Heart left ventricle (tissue), 16 donors: ENCODE measurements around the gene LSAMP. TPM values are rescaled to one million over a fixed set of nuclear protein-coding genes. Genes with fewer than 3 reads are reported as not detected.

Experiments
- ATAC-seq, 4 donors: fragments of 200-7000 bp; cut with Tn5 transposase; one replicate each; pipeline ENCODE4 v1.9.1; 2020 to 2022; ENCODE audit warnings: moderate library complexity in 4 of 4, mild to moderate bottlenecking in 3 of 4, moderate number of reproducible peaks in 1 of 4
- DNase-seq, 5 donors: peaks; one replicate each; pipeline ENCODE4 v3.0.0-alpha.2; 2020
- H3K27ac ChIP-seq, 12 donors: fragments of 200-600 bp; sonication (generic) in 4 of 12; one replicate each; pipeline versions ENCODE4 v1.5.0 to v1.8.0; 2016 to 2022; ENCODE audit warnings: mild to moderate bottlenecking in 2 of 12
- H3K27me3 ChIP-seq, 9 donors: fragments of 200-600 bp; sonication (generic) in 2 of 9; one replicate each; pipeline versions ENCODE4 v1.5.1 to v1.8.0; 2016 to 2022; ENCODE audit warnings: mild to moderate bottlenecking in 3 of 9
- H3K36me3 ChIP-seq, 9 donors: fragments of 200-600 bp; sonication (generic) in 2 of 9; one replicate each; pipeline versions ENCODE4 v1.5.0 to v1.8.0; 2018 to 2022; ENCODE audit warnings: mild to moderate bottlenecking in 2 of 9
- H3K4me1 ChIP-seq, 12 donors: fragments of 200-600 bp; sonication (generic) in 4 of 12; one replicate each; pipeline versions ENCODE4 v1.5.0 to v1.8.0; 2016 to 2022; ENCODE audit warnings: mild to moderate bottlenecking in 3 of 12
- H3K4me3 ChIP-seq, 12 donors: fragments of 200-600 bp; sonication (generic) in 4 of 12; one replicate each; pipeline versions ENCODE4 v1.5.0 to v1.8.0; 2017 to 2022; ENCODE audit warnings: mild to moderate bottlenecking in 9 of 12, moderate library complexity in 4 of 12
- H3K9me3 ChIP-seq, 12 donors: fragments of 200-600 bp; sonication (generic) in 4 of 12; one replicate each; pipeline versions ENCODE4 v1.5.0 to v1.8.0; 2016 to 2022; ENCODE audit warnings: mild to moderate bottlenecking in 1 of 12
- POLR2A ChIP-seq, 2 donors: fragments of 450-650 bp; IDR thresholded peaks; one replicate each; pipeline ENCODE4 v1.6.1; 2017; ENCODE audit warnings: antibody characterized with exemption in 2 of 2, mild to moderate bottlenecking in 2 of 2, moderate library complexity in 2 of 2
- WGBS, 4 donors: extraction: QIAGEN DNeasy Blood & Tissue Kit in 2 of 4; methylation state at CpG; one replicate each; pipeline versions ENCODE4 v1.1.5 to v1.1.7; 2013 to 2018; 5-methylcytosine and 5-hydroxymethylcytosine counted together
- intact Hi-C, 10 donors: fragments of 100-400 bp; cut with DNase I; formaldehyde crosslinking; loops; one replicate each; pipeline versions ENCODE4 v1.11.1 to v1.14.2; 2022
- polyA plus RNA-seq, 2 donors: library from polyadenylated mRNA; stranded (reverse); fragments of 200-250 nt; gene quantifications; one replicate each; pipeline ENCODE4 v1.2.3, GENCODE V29; 2013
- total RNA-seq, 9 donors: library from RNA; depleted of rRNA in 2 of 9; stranded (reverse); fragments of >200 nt in 2 of 9; fragmentation: NEBNext Ultra II Directional in 3 of 9; extraction: Animal tissue kit (Norgen Biotek cat#: 25700) in 3 of 9; gene quantifications; one replicate each; pipeline versions ENCODE4 v1.1.0 to v1.2.4, GENCODE V29; 2016 to 2023
- TF ChIP-seq, protein P1 (sequence below), 12 donors: fragments of 200-600 bp; sonication (generic) in 4 of 12; IDR thresholded peaks; one replicate each; pipeline versions ENCODE4 v1.5.0 to v1.8.0; 2018 to 2022; ENCODE audit warnings: antibody characterized with exemption in 12 of 12, mild to moderate bottlenecking in 5 of 12
- donor health status: ischemic (EF 13 %, LVEDD 7.1; RV severe dilation, severe dysfunction).
- donor health status: healthy with polysubstance abuse.
- donor health status: DM: no; HTN: yes; CAD: no.
- donor health status: DM: no; HTN: no; CAD: no.
- donor health status: ischemic (EF 25% LVEDD 6.9; RV normal size, moderate dysfunction).
- donor health status: ischemic (EF 25% LVEDD 5.7; RV mildly dilated, moderate dysfunction).
- donor health status: healthy.
- donor health status: DM: yes; HTN: yes; CAD: no.
- donor health status: ischemic (EF 35%, LVEDD 5.7; RV mildly dilated, moderate dysfunction).
- donor health status: nonischemic (EF 11% LVEDD 7.7; RV severe dilation, severe dysfunction).
- donor health status: DM: yes; HTN: yes; CAD: no.
- donor health status: PGD.
- donor health status: ischemic (EF 29% LVEDD 5.4; RV normal size, mild dysfunction).
- donor health status: nonischemic (EF 23%, LVEDD 6.1; RV moderate dilation, normal function).

Gene LSAMP
- total and polyA plus RNA-seq, 11 donors, result 1.6 to 52.3 (median 7.2) TPM

DNA sequence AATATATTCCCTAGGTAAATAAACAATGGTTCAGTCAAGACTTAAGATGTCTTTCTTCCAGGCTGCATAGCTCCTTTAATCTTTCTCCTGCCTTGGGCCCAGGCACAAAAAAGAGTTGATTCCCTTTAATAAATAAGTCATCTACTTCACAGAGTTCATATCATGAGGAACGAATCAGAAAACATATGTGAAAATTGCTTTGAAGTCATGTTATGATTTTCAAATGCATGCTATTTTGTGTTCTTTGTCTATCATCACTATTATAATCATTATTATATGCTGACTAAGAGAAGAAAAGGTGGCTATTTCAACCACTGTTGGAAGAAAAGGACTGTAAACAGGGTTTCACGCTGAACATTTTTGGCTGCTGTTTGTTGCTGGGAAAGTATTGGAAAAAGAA is 70.4 kb downstream of the LSAMP start:
- H3K4me3 ChIP-seq, result no peak overlapping the region
- H3K4me1 ChIP-seq, result no peaks in the 10 kb centered on the region
- TF ChIP-seq POLR2A (IDR thresholded peaks at IDR 0.05), result no peak
- TF ChIP-seq, protein P1, sequence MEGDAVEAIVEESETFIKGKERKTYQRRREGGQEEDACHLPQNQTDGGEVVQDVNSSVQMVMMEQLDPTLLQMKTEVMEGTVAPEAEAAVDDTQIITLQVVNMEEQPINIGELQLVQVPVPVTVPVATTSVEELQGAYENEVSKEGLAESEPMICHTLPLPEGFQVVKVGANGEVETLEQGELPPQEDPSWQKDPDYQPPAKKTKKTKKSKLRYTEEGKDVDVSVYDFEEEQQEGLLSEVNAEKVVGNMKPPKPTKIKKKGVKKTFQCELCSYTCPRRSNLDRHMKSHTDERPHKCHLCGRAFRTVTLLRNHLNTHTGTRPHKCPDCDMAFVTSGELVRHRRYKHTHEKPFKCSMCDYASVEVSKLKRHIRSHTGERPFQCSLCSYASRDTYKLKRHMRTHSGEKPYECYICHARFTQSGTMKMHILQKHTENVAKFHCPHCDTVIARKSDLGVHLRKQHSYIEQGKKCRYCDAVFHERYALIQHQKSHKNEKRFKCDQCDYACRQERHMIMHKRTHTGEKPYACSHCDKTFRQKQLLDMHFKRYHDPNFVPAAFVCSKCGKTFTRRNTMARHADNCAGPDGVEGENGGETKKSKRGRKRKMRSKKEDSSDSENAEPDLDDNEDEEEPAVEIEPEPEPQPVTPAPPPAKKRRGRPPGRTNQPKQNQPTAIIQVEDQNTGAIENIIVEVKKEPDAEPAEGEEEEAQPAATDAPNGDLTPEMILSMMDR (IDR thresholded peaks at IDR 0.05), result no peak
- no peak for DNase-seq
- H3K27me3 ChIP-seq, result no peaks in the 10 kb centered on the region
- no peaks in the 10 kb centered on the region for H3K36me3 ChIP-seq
- ATAC-seq, result no peak
- intact Hi-C loops, result no loop called here
- 46 to 68% (median 56%) methylated on average over 2 of the region's 2 CpGs for WGBS, 4 donors
- H3K9me3 ChIP-seq, result no peaks in the 10 kb centered on the region
- H3K27ac ChIP-seq, result no peak overlapping the region

DNA sequence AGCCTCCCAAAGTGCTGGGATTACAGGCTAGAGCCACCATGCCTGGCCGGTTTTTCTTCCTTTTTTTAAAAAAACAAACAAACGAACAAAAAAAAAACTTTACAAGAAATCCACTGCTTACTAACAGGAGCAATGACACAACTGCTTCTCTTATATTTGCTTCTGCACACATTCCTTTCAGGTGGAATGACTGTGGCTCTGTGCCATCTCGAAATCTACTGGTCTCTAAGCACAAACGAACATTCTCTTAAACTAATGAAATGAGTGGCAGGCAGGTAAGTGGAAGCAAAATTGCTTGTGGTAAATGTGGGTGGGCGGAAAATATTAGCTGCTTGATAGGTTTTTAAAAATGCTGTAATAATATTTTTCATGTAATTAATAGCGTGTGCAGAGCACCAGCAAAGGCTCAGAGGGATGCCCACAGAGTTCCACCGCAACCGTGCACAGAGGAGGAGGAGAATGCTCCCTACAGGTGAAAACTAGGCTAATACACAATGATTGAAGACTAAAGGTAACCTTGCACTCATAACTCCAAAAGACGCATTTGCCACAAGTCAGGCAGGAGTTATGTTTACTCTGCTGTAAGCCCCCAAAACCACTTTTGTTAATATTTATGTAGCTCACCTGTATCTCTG is 77.4 kb downstream of the LSAMP start:
- Histone ChIP-seq H3K27me3 (no peaks in the 10 kb centered on the region), H3K27ac (no peak overlapping the region), H3K4me3 (no peak overlapping the region), H3K9me3 (no peaks in the 10 kb centered on the region), H3K36me3 (no peaks in the 10 kb centered on the region), H3K4me1 (no peaks in the 10 kb centered on the region)
- TF ChIP-seq, protein P1 (IDR thresholded peaks at IDR 0.05), result no peak
- TF ChIP-seq POLR2A (IDR thresholded peaks at IDR 0.05), result no peak
- WGBS, 4 donors, result 76 to 82% (median 77%) methylated on average over 9 of the region's 9 CpGs
- ATAC-seq, result no peak
- intact Hi-C loops, result no loop called here
- no peak for DNase-seq

DNA sequence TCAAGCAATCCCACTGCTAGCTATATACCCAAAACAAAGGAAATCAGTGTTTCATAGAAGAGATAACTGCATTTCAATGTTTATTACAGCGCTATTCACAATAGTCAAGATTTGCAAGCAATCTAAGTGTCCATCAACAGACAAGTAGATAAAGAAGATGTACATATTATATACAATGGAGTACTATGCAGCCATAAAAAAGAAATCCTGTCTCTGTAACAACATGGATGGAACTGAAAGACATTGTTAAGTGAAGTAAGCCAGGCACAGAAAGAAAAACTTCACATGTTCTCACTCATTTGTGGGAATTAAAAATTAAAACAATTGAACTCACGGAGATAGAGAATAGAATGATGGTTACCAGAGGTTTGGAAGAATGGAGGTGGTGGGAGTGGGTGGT is 89.2 kb downstream of the LSAMP start:
- H3K9me3 ChIP-seq, result peaks cover 0 to 9% (median 0%) of the 10 kb centered on the region in 12 donors
- 88 to 97% (median 95%) methylated on average over 2 of the region's 2 CpGs for WGBS, 4 donors
- H3K36me3 ChIP-seq, result no peaks in the 10 kb centered on the region

DNA sequence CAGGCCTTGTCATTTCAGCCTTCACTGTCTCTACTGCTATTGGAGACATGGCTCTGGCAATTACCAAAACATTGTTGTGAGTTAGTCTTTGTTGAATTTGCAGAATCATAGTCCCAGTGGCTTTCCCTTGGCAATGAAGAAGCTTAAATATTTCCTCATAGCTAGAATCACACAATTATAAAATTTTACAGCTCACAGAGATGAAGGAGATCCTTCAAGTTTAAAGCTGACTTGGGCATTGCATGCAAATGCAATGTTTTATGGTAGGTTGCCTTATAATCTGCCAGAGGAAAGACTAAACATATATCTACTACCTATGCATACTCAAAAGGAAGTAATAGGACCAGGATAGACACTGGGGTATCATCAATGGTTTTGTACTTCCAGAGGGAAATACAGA is 90.9 kb downstream of the LSAMP start:
- intact Hi-C loops, result no loop called here
- Histone ChIP-seq H3K27me3 (no peaks in the 10 kb centered on the region), H3K27ac (no peak overlapping the region), H3K9me3 (peaks cover 0 to 9% (median 0%) of the 10 kb centered on the region in 12 donors), H3K36me3 (no peaks in the 10 kb centered on the region), H3K4me1 (no peaks in the 10 kb centered on the region), H3K4me3 (no peak overlapping the region)
- TF ChIP-seq, protein P1 (IDR thresholded peaks at IDR 0.05), result no peak
- TF ChIP-seq POLR2A (IDR thresholded peaks at IDR 0.05), result no peak
- ATAC-seq, result no peak
- DNase-seq, result no peak

More for the DNA sequence above, 89.2 kb downstream of the LSAMP start:
- intact Hi-C loops, result no loop called here
- Histone ChIP-seq H3K27ac (no peak overlapping the region), H3K4me3 (no peak overlapping the region), H3K27me3 (no peaks in the 10 kb centered on the region), H3K4me1 (no peaks in the 10 kb centered on the region)
- ATAC-seq, result no peak
- DNase-seq, result no peak
- TF ChIP-seq, protein P1 (IDR thresholded peaks at IDR 0.05), result no peak
- no peak for TF ChIP-seq POLR2A (IDR thresholded peaks at IDR 0.05)
